Brain microvascular endothelial cell (primary cell): ENCODE measurements around the gene EEF1B2.

ENCODE experiments used
- DNase-seq: peaks from one replicate; pipeline ENCODE4 v3.0.0-alpha.2; 2020
- H3K27ac ChIP-seq: fragments of 250-450 bp; sonication (Bioruptor Pico); 2 replicates; pipeline ENCODE4 v1.5.1; 2020; ENCODE audit warnings: mild to moderate bottlenecking, moderate library complexity
- H3K27me3 ChIP-seq: fragments of 250-450 bp; sonication (Bioruptor Pico); replicated peaks from 2 replicates; pipeline ENCODE4 v1.5.1; 2020; ENCODE audit warnings: mild to moderate bottlenecking
- H3K36me3 ChIP-seq: fragments of 250-450 bp; sonication (Bioruptor Pico); replicated peaks from 2 replicates; pipeline ENCODE4 v1.5.1; 2020; ENCODE audit warnings: mild to moderate bottlenecking
- H3K4me3 ChIP-seq: 2 replicates; pipeline ENCODE4 v1.5.1; 2011; ENCODE audit warnings: low read depth, mild to moderate bottlenecking, control low read depth, low read length, moderate library complexity
- CTCF ChIP-seq: IDR thresholded peaks from 2 replicates; pipeline ENCODE4 v1.5.1; 2011; ENCODE audit warnings: low read depth, mild to moderate bottlenecking, moderate library complexity, low read length, control low read depth, inconsistent platforms; ENCODE audit errors: missing control alignments
- in situ Hi-C: cut with HindIII; loops from 2 replicates; pipeline ENCODE4 v1.10.0; 2017; ENCODE audit warnings: low sequenced_read_pairs, low pct_ligation_motif_present

EEF1B2 gene

GRCh38 chr2:206192157-206192556, 32.5 kb downstream of the EEF1B2 start:
- TF ChIP-seq CTCF = no peak
- no peak for DNase-seq
- in situ Hi-C loops = no loop called here
- no peak overlapping the region for H3K4me3 ChIP-seq
- H3K36me3 ChIP-seq = no peaks in the 10 kb centered on the region
- no peaks in the 10 kb centered on the region for H3K27me3 ChIP-seq
- no peak overlapping the region for H3K27ac ChIP-seq

GRCh38 chr2:206193671-206194357, 34.1 kb downstream of the EEF1B2 start:
- TF ChIP-seq CTCF = no peak
- Histone ChIP-seq H3K36me3 (no peaks in the 10 kb centered on the region), H3K4me3 (no peak overlapping the region), H3K27me3 (no peaks in the 10 kb centered on the region), H3K27ac (no peak overlapping the region)
- DNase-seq = no peak
- in situ Hi-C loops = no loop called here

GRCh38 chr2:206198677-206199076, 39.0 kb downstream of the EEF1B2 start:
- Histone ChIP-seq H3K27ac (no peak overlapping the region), H3K27me3 (no peaks in the 10 kb centered on the region), H3K36me3 (no peaks in the 10 kb centered on the region), H3K4me3 (no peak overlapping the region)
- no peak for DNase-seq
- in situ Hi-C loops = no loop called here
- TF ChIP-seq CTCF = no peak

GRCh38 chr2:206201075-206201848, 41.6 kb downstream of the EEF1B2 start:
- in situ Hi-C loops = no loop called here
- Histone ChIP-seq H3K27ac (no peak overlapping the region), H3K27me3 (no peaks in the 10 kb centered on the region), H3K4me3 (no peak overlapping the region), H3K36me3 (no peaks in the 10 kb centered on the region)
- no peak for DNase-seq
- TF ChIP-seq CTCF = no peak

- in situ Hi-C loops = no loop called here
- no peak overlapping the region for H3K27ac ChIP-seq
- no peak overlapping the region for H3K4me3 ChIP-seq
- H3K36me3 ChIP-seq = no peaks in the 10 kb centered on the region
- TF ChIP-seq CTCF = no peak
- no peaks in the 10 kb centered on the region for H3K27me3 ChIP-seq
- DNase-seq = no peak
Observed at GRCh38 chr2:206202446-206202845, 42.8 kb downstream of the EEF1B2 start.
